NOMO-1 (cell line): ENCODE measurements around the gene MYO5C.
"Not testable (repeated sequence)": the region's sequence is repeated elsewhere in the genome, so short reads cannot be mapped to it uniquely, and the experiment has no call there.

ENCODE experiments used
- DNase-seq, 2 experiments: peaks; one replicate each; lab custom pipeline; 2025; ENCODE audit not compliant: unreplicated experiment in 2 of 2; lab: John Stamatoyannopoulos, UW

Gene MYO5C

DNA sequence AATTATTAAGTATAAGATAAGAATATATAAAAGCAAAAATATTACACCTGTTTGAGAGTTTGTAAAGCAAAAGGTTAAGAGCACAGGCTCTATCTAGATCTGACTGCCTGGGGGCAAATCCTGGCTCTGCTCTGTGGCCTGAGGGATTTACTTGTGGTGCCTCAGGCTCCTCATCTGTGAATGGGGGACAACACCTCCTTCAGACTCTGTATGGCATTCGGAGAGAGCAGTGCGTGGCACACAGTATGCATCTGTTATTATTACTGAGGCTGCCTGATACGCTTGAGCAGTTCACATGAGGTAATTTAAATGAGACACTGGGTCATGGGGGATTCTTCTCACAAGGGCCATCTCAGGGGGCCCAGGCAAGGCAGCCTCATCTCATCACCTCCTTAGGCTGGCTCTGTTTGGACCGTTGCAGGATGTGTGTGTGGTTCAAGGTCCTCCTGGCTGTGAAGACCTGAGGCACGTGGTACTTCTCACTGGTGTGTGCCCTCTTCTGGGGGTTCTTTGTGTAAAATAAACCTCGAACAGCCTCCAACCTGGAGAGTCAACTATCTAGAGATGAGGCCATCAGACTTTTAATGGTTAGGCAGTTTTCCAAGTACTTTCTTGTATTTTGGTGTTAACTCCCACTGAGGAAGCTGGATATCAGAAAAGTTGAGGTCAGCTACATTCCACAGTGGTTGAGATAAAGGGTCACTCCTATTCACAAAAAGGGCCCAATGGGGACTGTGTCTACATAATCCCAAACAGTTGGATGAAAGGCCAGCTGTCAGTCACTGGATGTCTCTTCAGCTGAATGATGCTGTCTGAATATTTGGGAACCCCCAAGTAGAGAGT, 113.4 kb downstream of the MYO5C start:
- no peak for DNase-seq

DNA sequence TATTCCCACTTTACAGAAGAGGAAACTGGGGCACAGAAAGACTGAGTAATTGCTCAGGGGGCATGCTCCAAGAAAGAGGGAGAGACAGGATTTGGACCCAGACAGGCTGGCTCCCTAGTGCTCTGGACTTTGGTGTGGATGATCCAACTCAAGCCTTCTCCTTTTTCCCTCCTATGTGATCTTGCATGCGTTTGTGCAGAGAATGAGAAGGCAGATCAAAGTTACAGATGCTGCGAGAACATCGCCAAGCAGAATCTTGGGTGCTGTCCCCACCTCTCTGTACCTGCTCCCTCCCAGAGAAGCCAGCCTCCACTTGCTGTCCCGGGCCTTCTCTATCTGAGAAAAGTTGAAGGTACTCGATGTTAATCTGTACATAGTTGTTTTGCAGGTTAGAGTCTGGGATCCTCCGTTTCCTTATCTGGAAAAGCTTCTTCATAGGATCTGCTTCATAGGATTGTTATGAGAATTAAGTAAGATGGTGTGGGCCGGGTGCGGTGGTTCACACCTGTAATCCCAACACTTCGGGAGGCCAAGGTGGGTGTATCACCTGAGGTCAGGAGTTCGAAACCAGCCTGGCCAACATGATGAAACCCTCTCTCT, 114.7 kb downstream of the MYO5C start:
- DNase-seq, result no peak

DNA sequence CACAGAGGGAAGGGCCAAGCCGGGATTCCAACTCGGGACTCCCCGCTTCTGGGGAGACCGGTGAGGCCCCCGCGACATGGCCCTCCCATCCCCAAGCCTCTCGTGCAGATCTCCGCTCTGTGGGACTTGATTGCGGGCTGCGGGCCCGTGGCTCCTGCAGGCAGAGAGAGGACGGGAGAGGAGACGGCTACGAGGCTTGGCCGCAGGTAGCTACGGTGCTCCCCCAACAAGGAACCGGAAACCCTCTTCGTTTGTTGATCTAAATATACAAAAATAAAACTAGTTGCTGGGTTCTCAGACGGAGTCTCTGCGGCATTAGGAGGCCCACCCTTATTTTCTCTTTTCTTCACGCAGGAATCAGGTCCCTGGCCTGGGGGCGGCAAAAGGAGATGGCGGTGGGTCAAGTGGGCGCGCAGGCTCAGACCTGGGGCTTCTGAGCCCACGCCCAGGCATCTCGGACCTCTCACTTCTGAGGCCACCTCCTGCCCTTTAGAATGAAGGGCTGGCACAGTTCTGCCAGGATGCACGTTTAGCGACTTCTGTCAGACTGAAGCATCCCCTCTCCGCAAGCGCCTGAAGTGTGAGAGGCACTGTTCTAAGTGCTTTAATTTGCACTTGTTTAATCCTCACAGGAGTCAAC, 115.3 kb downstream of the MYO5C start:
- DNase-seq, result peak in 1 of 2 experiments; percentile 5

DNA sequence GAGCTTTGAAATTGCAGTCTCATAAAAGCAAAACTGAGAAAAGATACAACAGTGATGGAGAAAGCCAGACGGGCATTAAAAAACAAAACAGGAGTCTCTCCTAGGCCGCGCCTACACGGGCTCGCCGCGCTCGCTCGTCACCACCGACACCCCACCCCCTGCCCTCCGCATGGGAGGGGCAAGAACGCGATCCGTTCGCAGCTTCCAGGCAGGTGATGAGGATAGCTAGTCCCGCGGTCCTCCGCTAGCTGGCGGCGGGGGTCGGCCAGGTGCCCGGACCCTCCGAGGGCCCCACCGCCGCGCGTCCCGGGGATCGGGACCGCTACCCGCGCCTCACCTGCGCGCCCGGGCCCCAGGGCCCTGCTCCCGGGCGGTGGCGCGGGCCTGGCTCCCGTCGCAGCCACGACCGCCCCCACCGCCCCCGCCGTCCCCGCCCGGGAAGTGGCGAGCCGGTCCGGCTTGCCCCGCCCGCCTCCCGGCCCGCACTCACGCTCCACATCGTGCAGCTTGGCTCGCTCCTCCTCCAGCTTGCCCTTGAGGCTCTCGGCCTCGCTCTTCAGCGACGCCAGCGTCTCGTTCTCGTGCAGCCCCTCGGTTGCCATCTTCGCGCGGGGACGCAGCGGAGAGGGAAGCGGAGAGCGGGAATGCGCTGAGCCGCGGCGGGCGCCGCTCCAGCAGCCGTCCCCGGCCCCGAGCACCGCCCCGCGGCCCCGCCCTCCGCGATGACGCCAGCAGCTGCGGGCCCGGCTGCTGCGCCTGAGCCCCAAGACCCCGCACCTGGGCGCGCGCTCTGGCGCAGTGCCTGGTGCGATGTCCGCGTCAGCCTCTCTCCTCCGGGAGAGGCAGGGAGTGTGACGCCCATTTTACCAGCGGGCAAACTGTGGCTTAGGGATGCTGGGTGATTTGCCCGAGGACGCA, 116.1 kb downstream of the MYO5C start:
- peak; percentile 63 to 74 for DNase-seq

DNA sequence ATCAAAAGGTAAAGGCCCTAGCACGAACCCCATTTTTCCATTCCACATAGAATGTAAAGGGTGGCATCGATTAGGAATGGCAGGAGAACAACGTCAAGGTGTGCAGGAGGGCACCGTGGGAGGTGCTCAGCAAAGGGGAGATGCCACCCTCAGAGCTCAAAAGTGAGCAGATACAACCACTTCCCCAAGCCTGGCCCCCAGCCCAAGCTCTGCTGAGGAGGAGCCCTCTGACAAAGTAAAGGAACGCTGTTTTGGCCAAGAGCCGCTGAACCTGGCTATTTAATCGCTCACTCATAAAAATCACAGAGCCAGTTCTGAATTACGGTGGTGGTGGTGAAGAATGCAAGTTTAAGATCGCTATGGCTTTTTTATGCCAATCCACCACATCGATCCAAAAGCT, 116.8 kb downstream of the MYO5C start:
- no peak for DNase-seq

DNA sequence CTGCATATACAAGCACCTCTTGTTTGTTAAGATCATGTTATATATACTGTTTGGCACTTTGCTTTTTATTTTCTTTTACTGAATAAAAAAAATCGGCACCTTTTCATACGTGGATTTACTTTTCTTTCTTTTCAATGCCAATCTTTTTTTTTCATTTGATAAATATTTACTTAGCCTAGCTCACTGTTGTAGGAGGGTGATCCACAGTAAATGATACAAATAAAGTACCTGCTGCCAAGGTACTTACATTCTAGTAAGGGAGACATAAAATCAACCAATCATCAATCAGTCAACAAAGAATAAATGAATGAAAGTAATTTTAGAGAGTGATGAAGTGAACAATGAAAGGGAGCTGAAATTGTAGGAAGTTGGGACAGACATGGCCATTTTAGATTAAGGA, 122.7 kb downstream of the MYO5C start:
- no peak for DNase-seq

DNA sequence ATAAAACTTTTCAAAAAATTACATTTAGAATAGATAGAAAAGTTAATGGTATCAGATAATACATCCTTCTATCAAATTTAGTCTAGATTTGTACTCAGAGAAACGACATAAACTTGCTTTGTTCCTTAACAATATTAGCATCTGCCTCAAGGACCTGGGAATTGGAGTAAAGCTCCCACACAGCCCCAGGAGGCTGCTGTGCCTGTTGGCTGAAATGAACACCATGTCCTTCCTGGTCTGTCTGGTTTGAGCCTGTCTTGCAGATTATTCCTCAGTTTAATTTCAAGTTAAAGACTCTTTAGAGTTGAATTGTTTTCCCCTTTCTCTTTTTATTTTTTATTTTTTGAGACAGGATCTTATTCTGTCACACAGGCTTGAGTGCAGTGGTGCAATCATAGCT, 123.8 kb downstream of the MYO5C start:
- no peak for DNase-seq

DNA sequence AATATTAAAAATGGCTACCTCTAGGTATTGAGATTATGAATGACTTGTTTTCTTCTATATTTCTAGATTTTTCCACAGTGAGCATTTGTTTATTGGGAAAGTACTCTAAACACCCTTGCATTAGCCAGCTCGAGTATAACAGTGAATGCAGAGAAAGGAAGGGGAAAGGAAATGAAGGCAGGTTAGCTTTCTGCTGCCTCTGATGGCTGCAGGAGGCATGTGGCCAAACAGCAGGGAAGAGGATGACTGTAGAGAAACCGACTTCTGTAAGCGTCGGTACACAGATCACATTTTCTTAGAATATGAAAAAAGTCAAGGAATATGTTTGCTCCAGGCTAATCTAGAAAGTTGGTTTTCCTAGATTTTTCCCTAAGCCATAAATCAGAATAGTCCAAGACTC, 124.2 kb downstream of the MYO5C start:
- no peak for DNase-seq

DNA sequence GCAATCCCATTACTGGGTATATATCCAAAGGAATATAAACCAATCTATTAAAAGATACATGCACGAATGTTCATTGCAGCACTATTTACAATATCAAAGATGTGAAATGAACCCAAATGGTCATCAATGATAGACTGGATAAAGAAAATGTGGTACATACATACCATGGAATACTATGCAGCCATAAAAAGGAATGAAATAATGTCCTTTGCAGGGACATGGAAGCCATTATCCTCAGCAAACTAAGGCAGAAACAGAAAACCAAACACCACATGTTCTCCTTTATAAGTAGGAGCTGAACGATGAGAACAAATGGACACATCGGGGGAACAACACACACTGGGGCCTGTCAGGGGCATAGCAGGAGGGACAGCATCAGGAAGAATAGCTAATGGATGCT, 125.4 kb downstream of the MYO5C start:
- DNase-seq, result not testable (repeated sequence)

DNA sequence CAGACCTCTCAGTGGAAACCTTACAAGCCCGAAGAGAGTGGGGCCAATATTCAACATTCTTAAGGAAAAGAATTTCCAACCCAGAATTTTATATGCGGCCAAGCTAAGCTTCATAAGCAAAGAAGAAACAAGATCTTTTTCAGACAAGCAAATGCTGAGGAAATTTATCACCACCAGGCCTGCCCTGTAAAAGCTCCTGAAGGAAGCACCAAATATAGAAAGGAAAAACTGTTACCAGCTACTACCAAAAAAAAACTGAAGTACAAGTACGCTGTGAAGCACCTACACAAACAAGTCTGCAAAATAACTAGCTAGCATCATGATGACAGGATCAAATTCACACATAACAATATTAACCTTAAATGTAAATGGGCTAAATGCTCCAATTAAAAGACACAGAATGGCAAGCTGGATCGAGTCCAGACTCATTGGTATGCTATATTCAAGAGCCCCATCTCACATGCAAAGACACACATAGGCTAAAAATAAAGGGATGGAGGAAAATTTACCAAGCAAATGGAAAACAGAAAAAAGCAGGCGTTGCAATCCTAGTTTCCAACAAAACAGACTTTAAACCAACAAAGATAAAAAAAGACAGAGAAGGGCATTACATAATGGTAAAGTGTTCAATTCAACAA, 130.0 kb downstream of the MYO5C start:
- not testable (repeated sequence) for DNase-seq

DNA sequence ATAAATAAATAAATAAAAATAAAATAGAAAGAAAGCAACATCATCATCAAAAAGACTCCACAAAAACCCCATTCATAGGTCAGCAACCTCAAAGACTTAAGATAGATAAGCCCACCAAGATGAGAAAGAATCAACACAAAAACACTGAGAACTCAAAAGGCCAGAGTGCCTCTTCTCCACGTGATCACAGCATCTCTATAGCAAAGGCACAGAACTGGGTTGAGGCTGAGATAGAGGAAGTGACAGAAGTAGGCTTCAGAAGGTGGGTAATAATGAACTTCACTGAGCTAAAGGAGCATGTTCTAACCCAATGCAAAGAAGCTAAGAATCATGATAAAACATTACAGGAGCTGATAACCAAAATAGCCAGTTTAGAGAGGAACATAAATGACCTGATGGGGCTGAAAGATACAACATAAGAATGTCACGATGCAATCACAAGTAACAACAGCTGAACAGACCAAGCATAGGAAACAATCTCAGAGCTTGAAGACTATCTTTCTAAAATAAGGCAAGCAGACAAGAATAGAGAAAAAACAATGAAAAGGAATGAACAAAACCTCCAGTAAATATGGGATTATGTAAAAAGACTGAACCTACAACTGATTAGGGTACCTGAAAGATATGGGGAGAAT, 130.9 kb downstream of the MYO5C start:
- DNase-seq, result peak in 1 of 2 experiments; percentile 13

DNA sequence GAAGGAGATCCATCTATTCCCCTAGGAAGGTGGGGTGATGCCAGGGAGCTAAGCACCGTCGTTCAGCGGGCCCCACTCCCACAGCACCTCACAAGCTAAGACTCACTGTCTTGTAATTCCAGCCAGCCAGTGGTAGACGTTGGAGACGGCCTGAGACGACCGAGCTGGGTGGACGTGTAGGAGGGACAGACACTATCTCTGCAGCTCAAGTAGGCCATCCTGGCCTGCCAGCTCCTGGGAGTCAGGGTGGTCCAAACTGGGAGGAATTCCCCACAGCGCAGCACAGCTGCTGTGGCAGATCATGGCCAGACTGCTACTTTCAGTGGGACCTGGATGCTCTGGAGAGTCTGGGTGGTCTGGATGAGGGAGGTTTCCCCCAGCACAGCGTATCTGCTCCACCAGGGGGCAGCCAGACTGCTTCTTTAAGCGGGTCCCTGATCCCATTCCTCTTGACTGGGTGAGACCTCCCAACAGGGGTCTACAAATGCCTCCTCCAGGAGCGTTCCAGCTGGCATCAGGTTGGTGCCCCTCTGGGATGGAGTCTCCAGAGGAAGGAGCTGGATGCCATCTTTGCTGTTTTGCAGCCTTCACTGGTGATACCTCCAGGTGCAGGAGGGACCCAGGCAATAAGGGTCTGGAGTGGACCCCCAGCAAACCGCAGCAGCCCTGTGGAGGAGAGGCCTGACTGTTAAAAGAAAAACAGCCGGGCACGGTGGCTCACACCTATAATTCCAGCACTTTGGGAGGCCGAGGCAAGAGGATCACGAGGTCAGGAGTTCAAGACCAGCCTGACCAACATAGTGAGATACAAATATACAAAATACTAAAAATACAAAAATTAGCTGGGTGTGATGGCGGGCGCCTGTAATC, 132.0 kb downstream of the MYO5C start:
- DNase-seq, result no peak

DNA sequence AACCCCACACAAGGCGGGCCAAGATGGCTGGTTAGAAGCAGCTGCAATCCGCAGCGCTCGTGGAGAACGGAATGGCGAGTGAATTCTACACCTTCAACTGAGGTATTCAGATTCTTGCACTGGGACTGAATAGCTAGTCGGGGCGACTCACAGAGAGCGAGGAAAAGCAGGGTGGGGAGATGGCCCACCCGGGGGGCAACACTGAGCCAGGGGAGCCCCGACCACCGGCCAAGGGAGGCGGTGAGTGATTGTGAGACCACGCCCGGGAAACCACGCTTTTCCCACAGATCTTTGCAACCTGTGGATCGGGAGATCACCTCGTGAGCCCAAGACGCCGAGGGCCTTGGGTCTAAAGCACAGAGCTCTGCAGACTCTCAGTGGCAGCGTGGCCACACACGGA, 132.7 kb downstream of the MYO5C start:
- DNase-seq, result no peak

DNA sequence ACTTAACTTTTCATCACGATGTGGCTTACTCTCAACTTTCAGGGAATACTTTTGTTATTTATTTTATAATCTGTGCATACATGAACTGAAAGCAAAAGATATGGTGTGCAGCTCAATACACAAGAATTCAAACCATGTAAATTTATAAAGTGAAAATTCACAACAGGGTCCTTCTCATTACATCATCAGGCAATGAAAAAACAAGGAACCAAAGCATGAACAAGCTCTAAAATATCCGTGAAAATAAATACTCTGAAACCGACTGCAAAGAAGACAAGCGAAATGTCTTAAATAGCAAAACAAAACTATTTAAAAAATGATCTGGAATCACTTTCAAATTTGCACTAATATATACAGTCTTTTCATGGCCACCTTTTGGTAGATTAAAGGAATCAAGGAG, 133.3 kb downstream of the MYO5C start:
- DNase-seq, result no peak

DNA sequence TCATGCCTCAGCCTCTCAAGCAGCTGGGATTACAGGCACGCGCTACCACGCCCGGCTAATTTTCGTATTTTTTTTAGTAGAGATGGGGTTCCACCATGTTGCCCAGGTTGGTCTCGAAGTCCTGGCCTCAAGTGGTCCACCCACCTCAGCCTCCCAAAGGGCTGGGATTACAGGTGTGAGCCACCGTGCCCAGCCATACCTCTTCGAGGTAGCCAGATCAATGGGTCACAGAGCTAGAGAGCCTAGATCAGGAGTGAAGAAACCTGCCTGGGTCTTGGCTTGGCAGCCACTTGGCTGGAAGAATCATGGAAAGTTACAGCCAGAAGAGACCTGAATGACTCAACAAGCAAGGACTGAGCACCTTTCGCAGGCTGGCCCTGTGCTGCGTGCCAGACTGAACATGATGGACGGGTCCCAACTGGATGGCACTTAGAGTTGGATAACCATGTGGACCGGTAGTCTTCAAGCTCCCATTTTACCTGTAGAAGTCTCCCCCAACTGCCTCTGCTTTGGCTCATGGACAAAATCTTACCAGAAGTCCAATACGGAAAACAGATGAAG, 134.1 kb downstream of the MYO5C start:
- DNase-seq, result no peak

DNA sequence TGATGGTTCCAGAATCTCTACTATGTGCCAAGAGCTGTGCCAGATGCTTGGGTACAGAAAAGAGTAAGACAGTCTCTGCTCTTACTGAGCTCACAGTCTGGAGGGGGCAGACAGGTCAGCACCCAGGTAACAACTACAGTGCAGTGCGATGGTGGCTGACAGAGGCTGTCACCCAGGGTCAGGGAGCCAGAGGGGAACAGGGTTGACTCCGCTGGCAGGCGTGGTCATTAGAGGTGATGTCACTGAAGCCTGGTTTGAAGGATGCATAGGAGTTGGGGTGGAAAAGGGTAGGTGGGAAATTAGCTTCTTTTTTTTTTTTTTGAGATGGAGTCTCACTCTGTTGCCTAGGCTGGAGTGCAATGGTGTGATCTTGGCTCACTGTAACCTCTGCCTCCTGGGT, 136.0 kb downstream of the MYO5C start:
- no peak for DNase-seq

DNA sequence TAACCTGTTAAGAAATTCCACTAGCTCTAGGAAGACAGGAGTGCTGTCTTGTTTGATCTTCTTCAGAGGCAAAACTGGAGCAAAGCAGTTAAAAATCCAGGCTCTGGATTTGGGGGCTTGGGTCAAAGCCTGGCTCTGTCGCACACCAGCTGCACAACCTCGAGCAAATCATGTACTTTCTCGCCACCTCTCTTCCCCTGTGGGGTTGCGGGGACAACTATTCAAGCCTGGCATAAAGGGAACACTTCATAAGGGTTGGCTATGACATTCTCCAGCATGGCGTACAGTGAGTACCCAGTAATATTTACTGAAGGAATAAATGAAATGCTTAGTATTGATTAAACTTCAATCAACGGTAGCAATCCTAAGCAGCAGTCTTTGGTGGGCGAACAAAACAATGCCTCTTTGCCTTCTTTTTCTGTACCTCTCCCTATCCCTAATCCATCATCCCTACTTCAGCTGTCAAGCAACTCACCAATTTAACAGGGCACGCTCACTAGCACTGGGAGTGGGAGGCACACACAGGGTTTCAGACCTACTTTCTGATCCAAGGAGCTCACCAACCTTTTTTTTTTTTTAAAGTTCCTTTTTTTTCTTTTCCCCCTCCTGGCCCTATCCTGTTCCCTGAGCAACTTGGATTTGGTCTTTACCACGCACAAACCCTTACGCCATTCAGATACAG, 137.4 kb downstream of the MYO5C start:
- no peak for DNase-seq

DNA sequence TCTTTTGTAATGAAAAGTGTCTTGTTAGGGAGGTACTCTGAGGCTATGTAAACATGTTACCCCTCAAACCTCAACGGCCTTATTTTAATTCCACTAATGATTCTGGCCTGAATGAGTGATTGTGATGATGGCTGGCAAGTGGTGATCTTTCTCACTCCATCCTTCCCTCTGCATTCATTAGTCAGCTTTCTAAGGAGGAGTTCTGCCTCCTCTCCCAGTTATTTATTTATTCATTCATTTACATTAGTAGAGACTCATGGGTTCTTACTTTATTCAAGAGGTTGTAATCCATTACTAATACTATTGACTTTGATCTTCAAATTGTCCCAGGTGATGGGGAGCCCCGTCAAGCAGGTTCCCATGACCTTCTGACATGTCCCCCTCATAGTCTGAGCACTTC, 139.7 kb downstream of the MYO5C start:
- no peak for DNase-seq
